Measurements from ENCODE around the gene DNAJC27. TPM values are rescaled to one million over a fixed set of nuclear protein-coding genes. Genes with fewer than 3 reads are reported as not detected.

DNAJC27 gene
- total and polyA plus RNA-seq, 12 donors, result 2.8 to 13.1 (median 9.6) TPM

- intact Hi-C loops (cut with DNase I), result loop anchor here in 2 of 10 donors (10.0 kb wide), 1 partner anchor 58 kb away; no protein-coding TSS in a partner anchor
- H3K4me3 ChIP-seq, result no peak overlapping the region
- H3K4me1 ChIP-seq, result peaks cover 0 to 19% (median 2%) of the 10 kb centered on the region in 9 donors
- peaks cover 0 to 9% (median 0%) of the 10 kb centered on the region in 11 donors for H3K9me3 ChIP-seq
- H3K27me3 ChIP-seq, result peaks cover 0 to 4% (median 0%) of the 10 kb centered on the region in 7 donors
- DNase-seq (no peak), ATAC-seq (no peak)
- no peaks in the 10 kb centered on the region for H3K36me3 ChIP-seq
- no peak for TF ChIP-seq CTCF (IDR thresholded peaks at IDR 0.05)
- H3K27ac ChIP-seq, result no peak overlapping the region
- WGBS, 2 donors, result 81% methylated on average over 10 of the region's 10 CpGs
Observed at GRCh38 chr2:24912986-24913385, 58.8 kb downstream of the DNAJC27 start.

- ATAC-seq (no peak), DNase-seq (no peak)
- Histone ChIP-seq H3K4me1 (peaks cover 0 to 16% (median 2%) of the 10 kb centered on the region in 9 donors), H3K27ac (no peak overlapping the region), H3K36me3 (no peaks in the 10 kb centered on the region), H3K27me3 (no peaks in the 10 kb centered on the region), H3K4me3 (no peak overlapping the region), H3K9me3 (peaks cover 0 to 9% (median 0%) of the 10 kb centered on the region in 11 donors)
- 84 to 94% methylated on average over 7 of the region's 7 CpGs for WGBS, 2 donors
- no peak for TF ChIP-seq CTCF (IDR thresholded peaks at IDR 0.05)
- intact Hi-C loops (cut with DNase I), result loop anchor here in 2 of 10 donors (10.0 kb wide), 1 partner anchor 58 kb away; no protein-coding TSS in a partner anchor
Observed at GRCh38 chr2:24912523-24912922, 59.2 kb downstream of the DNAJC27 start.

- no peak for TF ChIP-seq CTCF (IDR thresholded peaks at IDR 0.05)
Observed at GRCh38 chr2:24910245-24910644, 61.5 kb downstream of the DNAJC27 start.

GRCh38 chr2:24909555-24910177 is 62.1 kb downstream of the DNAJC27 start:
- WGBS, 2 donors, result 84 to 87% methylated on average over 5 of the region's 5 CpGs
- DNase-seq (no peak), ATAC-seq (no peak)
- Histone ChIP-seq H3K27me3 (no peaks in the 10 kb centered on the region), H3K4me1 (peaks cover 0 to 8% (median 0%) of the 10 kb centered on the region in 9 donors), H3K27ac (no peak overlapping the region), H3K4me3 (no peak overlapping the region), H3K9me3 (peaks cover 0 to 9% (median 0%) of the 10 kb centered on the region in 11 donors), H3K36me3 (no peaks in the 10 kb centered on the region)
- no peak for TF ChIP-seq CTCF (IDR thresholded peaks at IDR 0.05)
- intact Hi-C loops (cut with DNase I), result loop anchor here in 2 of 10 donors (10.0 kb wide), 1 partner anchor 55 kb away; no protein-coding TSS in a partner anchor

More at GRCh38 chr2:24910245-24910644, 61.5 kb downstream of the DNAJC27 start:
- Histone ChIP-seq H3K27me3 (no peaks in the 10 kb centered on the region), H3K9me3 (peaks cover 0 to 9% (median 0%) of the 10 kb centered on the region in 11 donors), H3K36me3 (no peaks in the 10 kb centered on the region), H3K4me3 (no peak overlapping the region), H3K27ac (no peak overlapping the region), H3K4me1 (peaks cover 0 to 8% (median 0%) of the 10 kb centered on the region in 9 donors)
- ATAC-seq (no peak), DNase-seq (no peak)
- 98% methylated on average over 3 of the region's 3 CpGs for whole genome bisulfite sequencing, 2 donors
- intact Hi-C loops (cut with DNase I), result loop anchor here in 2 of 10 donors (10.0 kb wide), 1 partner anchor 55 kb away; no protein-coding TSS in a partner anchor
